ENCODE data around the gene MDH2.

GRCh38 chr7:76077435-76077834 is 29.5 kb downstream of the MDH2 start:
- TF ChIP-seq CTCF (IDR thresholded peaks at IDR 0.05) (no peak), EP300 (IDR thresholded peaks at IDR 0.05) (no peak)

Data from stomach (tissue), 4 donors.